Lung (tissue), 12 donors: ENCODE measurements around the gene BLTP2. TPM values are rescaled to one million over a fixed set of nuclear protein-coding genes. Genes with fewer than 3 reads are reported as not detected.

Experiments
- ATAC-seq: fragments of 200-7000 bp; cut with Tn5 transposase; one replicate; pipeline ENCODE4 v1.9.1; 2020; ENCODE audit warnings: moderate number of reproducible peaks; ENCODE audit not compliant: insufficient read depth, low FRiP score
- DNase-seq, 3 donors: peaks; one replicate each; pipeline ENCODE4 v3.0.0-alpha.2; 2013 to 2017
- H3K27ac ChIP-seq, 2 donors: one replicate each; pipeline ENCODE4 v1.5.1; 2013; ENCODE audit warnings: mild to moderate bottlenecking in 2 of 2, moderate library complexity in 2 of 2, control low read depth in 1 of 2, inconsistent platforms in 1 of 2, low read depth in 1 of 2, low read length in 1 of 2
- H3K27me3 ChIP-seq, 3 donors: one replicate each; pipeline ENCODE4 v1.5.1; 2013; ENCODE audit warnings: low read length in 2 of 3; ENCODE audit not compliant: control insufficient read depth in 3 of 3, insufficient read depth in 3 of 3
- H3K36me3 ChIP-seq, 4 donors: one replicate each; pipeline ENCODE4 v1.5.1; 2013; ENCODE audit warnings: low read length in 4 of 4, mild to moderate bottlenecking in 1 of 4, moderate library complexity in 1 of 4; ENCODE audit not compliant: control insufficient read depth in 4 of 4, insufficient read depth in 4 of 4
- H3K4me1 ChIP-seq, 5 donors: one replicate each; pipeline ENCODE4 v1.5.1; 2013; ENCODE audit warnings: low read length in 5 of 5, mild to moderate bottlenecking in 2 of 5, moderate library complexity in 1 of 5; ENCODE audit not compliant: control insufficient read depth in 5 of 5, insufficient read depth in 5 of 5
- H3K4me3 ChIP-seq: one replicate; pipeline ENCODE4 v1.5.1; 2013; ENCODE audit warnings: mild to moderate bottlenecking, control low read depth, moderate library complexity
- H3K9ac ChIP-seq, 2 donors: one replicate each; pipeline ENCODE4 v1.5.1; 2013; ENCODE audit warnings: low read length in 2 of 2, control low read depth in 1 of 2; ENCODE audit not compliant: insufficient read depth in 1 of 2
- H3K9me3 ChIP-seq, 4 donors: one replicate each; pipeline ENCODE4 v1.5.1; 2013; ENCODE audit warnings: low read length in 3 of 4, mild to moderate bottlenecking in 1 of 4, moderate library complexity in 1 of 4; ENCODE audit not compliant: control insufficient read depth in 4 of 4, insufficient read depth in 3 of 4
- CTCF ChIP-seq: IDR thresholded peaks from 2 replicates; pipeline ENCODE4 v1.5.1; 2012; ENCODE audit warnings: mild to moderate bottlenecking; ENCODE audit errors: control extremely low read depth, extremely low read depth
- WGBS, 2 donors: extraction: QIAGEN DNeasy Blood & Tissue Kit; methylation state at CpG; one replicate each; pipeline ENCODE4 v1.1.7; 2013; 5-methylcytosine and 5-hydroxymethylcytosine counted together
- polyA plus RNA-seq, 2 donors: library from polyadenylated mRNA; stranded (reverse); fragments of 200-250 nt; gene quantifications; one replicate each; pipeline ENCODE4 v1.2.1, GENCODE V29; 2013
- total RNA-seq, 2 donors: library from RNA; depleted of rRNA in 1 of 2; stranded (reverse); fragments of >200 nt in 1 of 2; gene quantifications; one replicate each; pipeline ENCODE4 v1.2.1, GENCODE V29; 2014 to 2021
- donor health status: control.
- donor health status: control.
- donor health status: Bipolar disorder and iron deficiency.
- donor health status: healthy.
- donor health status: DM: yes; HTN: yes; CAD: no.

Gene BLTP2
- total and polyA plus RNA-seq, 4 donors: 23.4 to 147 (median 63.9) TPM

- no peaks in the 10 kb centered on the region for H3K9me3 ChIP-seq
- peak overlapping the region; percentile 74 to 84 for H3K27ac ChIP-seq
- peaks cover 4 to 21% (median 8%) of the 10 kb centered on the region in 5 donors for H3K4me1 ChIP-seq
- H3K36me3 ChIP-seq: peaks cover 19 to 29% (median 21%) of the 10 kb centered on the region in 4 donors
- peak overlapping the region in 1 of 2 donors; percentile 54 for H3K9ac ChIP-seq
- DNase-seq (peak in 1 of 3 donors; percentile 7), ATAC-seq (no peak)
- 47 to 53% methylated on average over 12 of the region's 12 CpGs for WGBS, 2 donors
- H3K4me3 ChIP-seq: no peak overlapping the region
- no peak for TF ChIP-seq CTCF
- H3K27me3 ChIP-seq: no peaks in the 10 kb centered on the region
Measured at GRCh38 chr17:28646039-28646754, 1.2 kb upstream of the BLTP2 start.

- Histone ChIP-seq H3K4me1 (peaks cover 4 to 21% (median 8%) of the 10 kb centered on the region in 5 donors), H3K9ac (peak overlapping the region in 1 of 2 donors; percentile 61), H3K9me3 (no peaks in the 10 kb centered on the region), H3K27me3 (no peaks in the 10 kb centered on the region), H3K36me3 (peaks cover 13 to 31% (median 24%) of the 10 kb centered on the region in 4 donors), H3K4me3 (peak overlapping the region; percentile 54), H3K27ac (peak overlapping the region; percentile 93 to 94)
- ATAC-seq (no peak), DNase-seq (no peak)
- TF ChIP-seq CTCF: no peak
- WGBS, 2 donors: 25 to 32% methylated on average over 8 of the region's 8 CpGs
Measured at GRCh38 chr17:28645576-28645939, 600 bp upstream of the BLTP2 start.

- ATAC-seq (peak; percentile 21), DNase-seq (peak; percentile 24 to 44 (median 26))
- H3K4me3 ChIP-seq: peak overlapping the region; percentile 89
- peak; percentile 8 for TF ChIP-seq CTCF
- H3K27ac ChIP-seq: peak overlapping the region; percentile 47 to 86
- no peaks in the 10 kb centered on the region for H3K27me3 ChIP-seq
- H3K36me3 ChIP-seq: peaks cover 24 to 40% (median 34%) of the 10 kb centered on the region in 4 donors
- no peaks in the 10 kb centered on the region for H3K9me3 ChIP-seq
- H3K9ac ChIP-seq: peak overlapping the region; percentile 43 to 60
- 1% methylated on average over 18 of the region's 18 CpGs for WGBS, 2 donors
- H3K4me1 ChIP-seq: peaks cover 4 to 21% (median 8%) of the 10 kb centered on the region in 5 donors
Measured at GRCh38 chr17:28643983-28644786, 773 bp downstream of the BLTP2 start.
